ENCODE measurements around the gene GNAZ. TPM values are rescaled to one million over a fixed set of nuclear protein-coding genes. Genes with fewer than 3 reads are reported as not detected.

The GNAZ gene
- polyA plus RNA-seq, 1 donor (not counting 4 experiments of a cell fraction or from before 2014, with no cell fraction given) = 0.03 TPM

- H3K9me3 ChIP-seq (ENCODE audit: control insufficient read depth, low read depth, low read length) = no peaks in the 10 kb centered on the region
- dilution Hi-C loops (cut with MboI; ENCODE audit: extremely low pct_ligation_motif_present, low sequenced_read_pairs) = no loop called here
- no peak overlapping the region for H2AFZ ChIP-seq (ENCODE audit: control insufficient read depth, low read length)
- no peaks in the 10 kb centered on the region for H3K9me1 ChIP-seq (ENCODE audit: control insufficient read depth, extremely low read depth, insufficient read depth, low read length)
- no peaks in the 10 kb centered on the region for H3K36me3 ChIP-seq (ENCODE audit: control insufficient read depth in 2 of 2, extremely low read depth in 1 of 2, insufficient read depth in 2 of 2, low read length in 2 of 2)
- H3K9ac ChIP-seq (ENCODE audit: control insufficient read depth, extremely low read depth, insufficient read depth, low read length) = no peak overlapping the region
- FAIRE-seq (no peak), DNase-seq (ENCODE audit: low read depth, low spot score) (no peak)
- peaks cover 23% of the 10 kb centered on the region for H3K27me3 ChIP-seq (ENCODE audit: control insufficient read depth, extremely low read depth, insufficient read depth, low read length)
- TF ChIP-seq EZH2 (IDR thresholded peaks at IDR 0.05; ENCODE audit: low read length) = no peak
- TF ChIP-seq, protein P1, sequence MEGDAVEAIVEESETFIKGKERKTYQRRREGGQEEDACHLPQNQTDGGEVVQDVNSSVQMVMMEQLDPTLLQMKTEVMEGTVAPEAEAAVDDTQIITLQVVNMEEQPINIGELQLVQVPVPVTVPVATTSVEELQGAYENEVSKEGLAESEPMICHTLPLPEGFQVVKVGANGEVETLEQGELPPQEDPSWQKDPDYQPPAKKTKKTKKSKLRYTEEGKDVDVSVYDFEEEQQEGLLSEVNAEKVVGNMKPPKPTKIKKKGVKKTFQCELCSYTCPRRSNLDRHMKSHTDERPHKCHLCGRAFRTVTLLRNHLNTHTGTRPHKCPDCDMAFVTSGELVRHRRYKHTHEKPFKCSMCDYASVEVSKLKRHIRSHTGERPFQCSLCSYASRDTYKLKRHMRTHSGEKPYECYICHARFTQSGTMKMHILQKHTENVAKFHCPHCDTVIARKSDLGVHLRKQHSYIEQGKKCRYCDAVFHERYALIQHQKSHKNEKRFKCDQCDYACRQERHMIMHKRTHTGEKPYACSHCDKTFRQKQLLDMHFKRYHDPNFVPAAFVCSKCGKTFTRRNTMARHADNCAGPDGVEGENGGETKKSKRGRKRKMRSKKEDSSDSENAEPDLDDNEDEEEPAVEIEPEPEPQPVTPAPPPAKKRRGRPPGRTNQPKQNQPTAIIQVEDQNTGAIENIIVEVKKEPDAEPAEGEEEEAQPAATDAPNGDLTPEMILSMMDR (optimal IDR thresholded peaks at IDR 0.05 in 1 of 3, IDR thresholded peaks at IDR 0.05 in 1 of 3, conservative IDR thresholded peaks at IDR 0.05 in 1 of 3; ENCODE audit: extremely low read depth in 1 of 3, insufficient read depth in 2 of 3, low read length in 3 of 3) = no peak
- no peak overlapping the region for H3K27ac ChIP-seq (ENCODE audit: control insufficient read depth, insufficient read depth, low read length)
- H3K4me1 ChIP-seq (ENCODE audit: control insufficient read depth, extremely low read depth, insufficient read depth, low read length) = peaks cover 3% of the 10 kb centered on the region
- no peak overlapping the region for H3K4me2 ChIP-seq (ENCODE audit: control insufficient read depth, extremely low read depth, insufficient read depth, low read depth, low read length)
- no peaks in the 10 kb centered on the region for H4K20me1 ChIP-seq (ENCODE audit: control insufficient read depth, extremely low read depth, insufficient read depth, low read length)
- H3K4me3 ChIP-seq (ENCODE audit: control insufficient read depth in 2 of 3, extremely low read depth in 1 of 3, insufficient read depth in 2 of 3, low read depth in 1 of 3, low read length in 3 of 3) = no peak overlapping the region
- no peaks in the 10 kb centered on the region for H3K79me2 ChIP-seq (ENCODE audit: control insufficient read depth, insufficient read depth, low read length)
These were observed 3.9 kb upstream of the GNAZ start for GRCh38 chr22:23066200-23067022.

- H3K27ac ChIP-seq (ENCODE audit: control insufficient read depth, insufficient read depth, low read length) = no peak overlapping the region
- no peak overlapping the region for H3K4me2 ChIP-seq (ENCODE audit: control insufficient read depth, extremely low read depth, insufficient read depth, low read depth, low read length)
- H3K9me3 ChIP-seq (ENCODE audit: control insufficient read depth, low read depth, low read length) = no peaks in the 10 kb centered on the region
- DNase-seq (ENCODE audit: low read depth, low spot score) (no peak), FAIRE-seq (no peak)
- no peak overlapping the region for H2AFZ ChIP-seq (ENCODE audit: control insufficient read depth, low read length)
- H3K27me3 ChIP-seq (ENCODE audit: control insufficient read depth, extremely low read depth, insufficient read depth, low read length) = peaks cover 31% of the 10 kb centered on the region
- no peaks in the 10 kb centered on the region for H3K9me1 ChIP-seq (ENCODE audit: control insufficient read depth, extremely low read depth, insufficient read depth, low read length)
- no peak overlapping the region for H3K4me3 ChIP-seq (ENCODE audit: control insufficient read depth in 2 of 3, extremely low read depth in 1 of 3, insufficient read depth in 2 of 3, low read depth in 1 of 3, low read length in 3 of 3)
- peaks cover 3% of the 10 kb centered on the region for H3K4me1 ChIP-seq (ENCODE audit: control insufficient read depth, extremely low read depth, insufficient read depth, low read length)
- H4K20me1 ChIP-seq (ENCODE audit: control insufficient read depth, extremely low read depth, insufficient read depth, low read length) = no peaks in the 10 kb centered on the region
- H3K79me2 ChIP-seq (ENCODE audit: control insufficient read depth, insufficient read depth, low read length) = no peaks in the 10 kb centered on the region
- no peak overlapping the region for H3K9ac ChIP-seq (ENCODE audit: control insufficient read depth, extremely low read depth, insufficient read depth, low read length)
- dilution Hi-C loops (cut with MboI; ENCODE audit: extremely low pct_ligation_motif_present, low sequenced_read_pairs) = no loop called here
- no peaks in the 10 kb centered on the region for H3K36me3 ChIP-seq (ENCODE audit: control insufficient read depth in 2 of 2, extremely low read depth in 1 of 2, insufficient read depth in 2 of 2, low read length in 2 of 2)
- TF ChIP-seq EZH2 (IDR thresholded peaks at IDR 0.05; ENCODE audit: low read length) = no peak
- TF ChIP-seq, protein P1 (optimal IDR thresholded peaks at IDR 0.05 in 1 of 3, IDR thresholded peaks at IDR 0.05 in 1 of 3, conservative IDR thresholded peaks at IDR 0.05 in 1 of 3; ENCODE audit: extremely low read depth in 1 of 3, insufficient read depth in 2 of 3, low read length in 3 of 3) = no peak
These were observed 3.2 kb upstream of the GNAZ start for GRCh38 chr22:23067023-23067650.

Data from keratinocyte (primary cell).